GM18507 (cell line): Measurements from ENCODE around the gene TSR3.

Source experiments
- DNase-seq: peaks from one replicate; pipeline ENCODE4 v3.0.0; 2011; ENCODE audit warnings: low read depth; ENCODE audit not compliant: insufficient read length; ENCODE audit errors: extremely low spot score
- FAIRE-seq: peaks from 2 replicates; lab custom pipeline; 2011; peaks lifted over from hg19 to GRCh38; lab: Jason Lieb, UNC

Gene TSR3

GRCh38 chr16:1356061-1356900, 4.6 kb upstream of the TSR3 start:
- DNase-seq = no peak
- no peak for FAIRE-seq

- FAIRE-seq (no peak), DNase-seq (no peak)
Measured at GRCh38 chr16:1355591-1355990, 3.9 kb upstream of the TSR3 start.

GRCh38 chr16:1354815-1355540, 3.3 kb upstream of the TSR3 start:
- FAIRE-seq = no peak

GRCh38 chr16:1351215-1351581, 480 bp downstream of the TSR3 start:
- FAIRE-seq (no peak), DNase-seq (no peak)

More at GRCh38 chr16:1354815-1355540, 3.3 kb upstream of the TSR3 start:
- no peak for DNase-seq

GRCh38 chr16:1350691-1351090, 987 bp downstream of the TSR3 start:
- FAIRE-seq = no peak
- no peak for DNase-seq

GRCh38 chr16:1349951-1350350, 1.7 kb downstream of the TSR3 start:
- no peak for FAIRE-seq
- DNase-seq = no peak

GRCh38 chr16:1349351-1349750, 2.3 kb downstream of the TSR3 start:
- no peak for FAIRE-seq
- no peak for DNase-seq

- FAIRE-seq = no peak
- DNase-seq = no peak
Measured at GRCh38 chr16:1348926-1349325, 2.8 kb downstream of the TSR3 start.

GRCh38 chr16:1348441-1348840, 3.2 kb downstream of the TSR3 start:
- no peak for DNase-seq
- no peak for FAIRE-seq

- DNase-seq = no peak
- FAIRE-seq = no peak
Measured at GRCh38 chr16:1347962-1348361, 3.7 kb downstream of the TSR3 start.

- FAIRE-seq (no peak), DNase-seq (no peak)
Measured at GRCh38 chr16:1347286-1347855, 4.3 kb downstream of the TSR3 start.

- no peak for DNase-seq
- no peak for FAIRE-seq
Measured at GRCh38 chr16:1346422-1347285, 5.0 kb downstream of the TSR3 start.

- DNase-seq (no peak), FAIRE-seq (no peak)
Measured at GRCh38 chr16:1345651-1346421, 5.8 kb downstream of the TSR3 start.

- no peak for FAIRE-seq
- DNase-seq = no peak
Measured at GRCh38 chr16:1345087-1345486, 6.6 kb downstream of the TSR3 start.

GRCh38 chr16:1344499-1344898, 7.2 kb downstream of the TSR3 start:
- FAIRE-seq (no peak), DNase-seq (no peak)

- DNase-seq (no peak), FAIRE-seq (no peak)
Measured at GRCh38 chr16:1343428-1344242, 8.0 kb downstream of the TSR3 start.

- DNase-seq (peak; percentile 100), FAIRE-seq (peak; percentile 100)
Measured at GRCh38 chr16:1342526-1343427, 8.9 kb downstream of the TSR3 start.
